A549 treated with dexamethasone at 1 μM for 4 hours (cell line): Measurements from ENCODE around the gene WDCP. TPM values are rescaled to one million over a fixed set of nuclear protein-coding genes. Genes with fewer than 3 reads are reported as not detected.

Source experiments
- total RNA-seq: library from RNA; stranded (reverse); fragments of 200-300 nt; extraction: Qiagen RNA extraction; gene quantifications from 5 replicates; pipeline ENCODE4 v1.2.3, GENCODE V29; 2022

The WDCP gene, protein sequence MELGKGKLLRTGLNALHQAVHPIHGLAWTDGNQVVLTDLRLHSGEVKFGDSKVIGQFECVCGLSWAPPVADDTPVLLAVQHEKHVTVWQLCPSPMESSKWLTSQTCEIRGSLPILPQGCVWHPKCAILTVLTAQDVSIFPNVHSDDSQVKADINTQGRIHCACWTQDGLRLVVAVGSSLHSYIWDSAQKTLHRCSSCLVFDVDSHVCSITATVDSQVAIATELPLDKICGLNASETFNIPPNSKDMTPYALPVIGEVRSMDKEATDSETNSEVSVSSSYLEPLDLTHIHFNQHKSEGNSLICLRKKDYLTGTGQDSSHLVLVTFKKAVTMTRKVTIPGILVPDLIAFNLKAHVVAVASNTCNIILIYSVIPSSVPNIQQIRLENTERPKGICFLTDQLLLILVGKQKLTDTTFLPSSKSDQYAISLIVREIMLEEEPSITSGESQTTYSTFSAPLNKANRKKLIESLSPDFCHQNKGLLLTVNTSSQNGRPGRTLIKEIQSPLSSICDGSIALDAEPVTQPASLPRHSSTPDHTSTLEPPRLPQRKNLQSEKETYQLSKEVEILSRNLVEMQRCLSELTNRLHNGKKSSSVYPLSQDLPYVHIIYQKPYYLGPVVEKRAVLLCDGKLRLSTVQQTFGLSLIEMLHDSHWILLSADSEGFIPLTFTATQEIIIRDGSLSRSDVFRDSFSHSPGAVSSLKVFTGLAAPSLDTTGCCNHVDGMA
- total RNA-seq: 12.2 to 15.9 TPM (median 14.1 TPM) in 5 replicates

DNA sequence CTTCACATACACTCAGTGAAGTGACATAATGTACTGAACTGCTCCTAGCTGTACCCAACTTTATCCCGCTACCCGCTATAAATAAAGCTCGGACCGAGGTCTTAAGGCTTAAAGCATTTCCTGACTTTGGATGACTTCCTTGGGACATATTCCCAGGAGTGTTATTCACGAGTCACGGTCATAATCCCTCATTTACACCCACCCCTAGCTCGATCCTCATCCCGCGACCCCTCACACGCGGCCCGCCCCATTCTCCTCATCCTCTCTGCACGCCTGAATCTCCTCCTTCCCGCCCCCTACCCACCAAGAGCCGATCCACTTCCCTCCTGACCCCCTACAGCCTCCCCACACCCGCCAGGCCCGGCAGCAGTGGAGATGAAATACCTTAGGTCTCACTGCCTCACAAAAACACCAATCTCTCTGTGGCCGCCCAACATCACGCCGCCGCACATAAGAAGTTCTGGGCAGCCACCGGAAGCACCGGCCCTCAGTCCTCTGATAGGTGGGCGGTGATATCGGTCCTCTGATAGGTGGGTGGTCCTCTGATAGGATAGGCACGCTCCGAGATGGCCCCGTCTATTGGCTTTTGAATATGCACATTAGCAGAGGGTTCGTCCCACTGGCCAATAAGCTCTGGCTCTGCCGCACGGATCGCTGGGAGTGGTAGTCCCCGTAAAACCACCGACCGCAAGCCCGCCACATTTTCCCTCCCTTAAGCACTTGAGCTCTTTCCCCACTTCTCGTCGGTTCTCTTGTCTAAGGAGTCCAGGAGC lies at the start of gene WDCP:
Gene WDCP (minus strand): TSS at position 462 of the 773 bp plus-strand sequence. CDS start 7,897 bp downstream, outside the sequence.

GRCh38 chr2:24084386-24085199 lies 37.4 kb upstream of the WDCP start, which contains the start of gene TP53I3:
Gene TP53I3, minus strand, starts transcription at chr2:24084834. Its CDS starts 508 bp downstream, at chr2:24084326.

DNA sequence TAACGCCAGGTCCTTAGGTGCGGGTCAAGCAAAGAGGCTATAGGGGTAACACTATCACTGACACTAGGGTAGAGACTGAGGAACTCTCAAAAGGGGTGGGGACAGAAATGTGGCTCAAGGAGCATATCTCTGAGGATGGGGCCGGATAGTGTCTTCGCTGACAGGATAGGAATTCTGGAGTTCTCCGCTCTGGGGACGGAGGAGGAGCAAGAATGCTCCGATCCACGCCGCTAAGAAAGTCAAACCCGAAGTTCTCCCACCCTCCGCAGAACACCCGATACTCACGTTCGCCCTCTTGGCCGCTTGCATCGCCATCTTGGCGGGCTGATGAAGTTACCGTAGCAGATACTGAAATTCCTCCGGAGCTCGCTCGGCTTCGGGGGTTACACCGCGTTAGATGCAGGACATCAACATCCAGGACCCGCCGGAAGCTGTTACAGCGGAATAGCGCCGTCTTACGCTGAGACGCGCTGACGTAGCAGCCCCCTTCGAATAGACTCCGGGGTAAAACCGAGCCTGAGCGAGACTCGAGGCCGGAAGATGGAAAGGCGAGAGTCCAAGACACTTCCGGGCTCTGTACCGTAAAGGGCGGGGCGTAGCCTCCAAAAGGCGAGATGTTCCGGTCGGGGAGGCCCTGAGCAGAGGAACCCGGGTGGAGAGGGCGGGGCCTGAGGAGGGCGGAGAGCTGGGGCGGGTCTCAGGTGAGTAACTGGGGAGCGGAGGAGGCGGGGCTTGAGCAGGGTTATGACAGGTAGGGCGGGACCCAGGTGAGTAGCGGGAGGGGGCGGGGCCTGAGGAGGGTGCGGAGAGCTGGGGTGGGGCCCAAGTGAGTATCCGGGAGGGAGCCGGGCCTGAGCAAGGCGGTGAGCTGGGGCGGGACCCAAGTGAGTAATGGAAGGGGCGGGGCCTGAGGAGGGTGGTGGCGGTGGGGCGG lies 29.0 kb upstream of the WDCP start, which contains the start of gene SF3B6:
Gene SF3B6 (minus strand): TSS at position 412 of the 934 bp plus-strand sequence. CDS start 97 bp downstream, at position 315.

GRCh38 chr2:24049485-24050021 lies 2.4 kb upstream of the WDCP start, which contains the start of gene FKBP1B:
Gene FKBP1B, plus strand, starts transcription at chr2:24049741. Its CDS starts 109 bp downstream, at chr2:24049850.

DNA sequence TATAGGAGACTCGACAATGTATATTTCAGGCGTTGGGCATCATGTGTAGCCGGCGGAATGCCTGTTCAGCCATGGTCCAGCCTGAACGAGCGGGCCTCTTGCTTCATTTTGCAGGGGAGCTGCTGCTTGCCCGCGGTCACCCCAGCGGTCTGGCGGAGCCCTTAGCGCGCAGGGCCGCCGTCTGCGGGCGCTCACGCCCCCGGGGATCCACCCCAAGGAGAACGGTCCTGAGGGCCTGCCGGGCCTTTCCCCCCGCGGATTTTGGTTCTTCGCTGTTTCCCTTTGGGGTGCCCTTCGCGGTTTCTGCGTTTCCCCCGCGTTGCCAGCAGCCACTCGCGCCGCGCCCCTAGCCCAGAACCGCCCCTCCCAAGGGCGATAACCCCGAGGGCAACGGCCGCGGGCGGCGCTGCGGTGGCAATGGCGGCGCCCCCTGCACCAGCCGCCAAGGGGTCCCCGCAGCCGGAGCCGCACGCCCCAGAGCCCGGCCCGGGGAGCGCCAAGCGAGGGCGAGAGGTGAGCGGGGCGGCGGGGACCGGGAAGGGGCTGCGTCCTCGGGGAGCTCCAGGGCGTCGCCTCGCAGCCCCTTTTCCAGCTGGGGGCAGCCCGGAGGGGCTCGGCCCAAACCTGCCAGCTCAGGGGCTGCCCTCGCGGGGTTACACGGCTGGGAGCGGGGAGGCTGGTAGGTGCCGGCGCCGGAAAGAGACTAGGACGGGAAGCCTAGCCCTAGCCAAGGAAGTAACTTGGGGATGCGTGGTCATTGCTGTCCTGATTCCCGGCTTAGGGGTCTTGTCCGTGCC lies 37.3 kb downstream of the WDCP start, which contains the start of gene MFSD2B:
Gene MFSD2B (plus strand): TSS at position 406 of the 797 bp plus-strand sequence. CDS start 12 bp downstream, at position 418.

Other genes starting within 250 kb of the WDCP start
- gene ATAD2B, start 120.3 kb downstream of the WDCP start, total RNA-seq: 6.2 to 8.8 TPM (median 7.7 TPM) in 5 replicates
- gene UBXN2A, start 106.9 kb downstream of the WDCP start, total RNA-seq: 20.2 to 26.6 TPM (median 24.2 TPM) in 5 replicates
- 0.44 to 0.80 TPM (median 0.68 TPM) in 5 replicates for gene MFSD2B, start 37.3 kb downstream of the WDCP start, total RNA-seq
- gene FKBP1B, start 2.4 kb upstream of the WDCP start, total RNA-seq: 11.6 to 11.9 TPM (median 11.8 TPM) in 5 replicates
- 167 to 232 TPM (median 180 TPM) in 5 replicates for gene SF3B6, start 28.9 kb upstream of the WDCP start, total RNA-seq
- 263 to 323 TPM (median 281 TPM) in 5 replicates for gene TP53I3, start 37.4 kb upstream of the WDCP start, total RNA-seq
- gene PFN4, start 75.9 kb upstream of the WDCP start, total RNA-seq: 1.2 to 1.8 TPM (median 1.4 TPM) in 5 replicates
- 1.5 to 2.5 TPM (median 2.4 TPM) in 5 replicates for gene FAM228B, start 76.1 kb upstream of the WDCP start, total RNA-seq
- not detected in 5 replicates for gene FAM228A, start 127.7 kb upstream of the WDCP start, total RNA-seq